ENCODE data around the gene PHKA1.

The PHKA1 gene

DNA sequence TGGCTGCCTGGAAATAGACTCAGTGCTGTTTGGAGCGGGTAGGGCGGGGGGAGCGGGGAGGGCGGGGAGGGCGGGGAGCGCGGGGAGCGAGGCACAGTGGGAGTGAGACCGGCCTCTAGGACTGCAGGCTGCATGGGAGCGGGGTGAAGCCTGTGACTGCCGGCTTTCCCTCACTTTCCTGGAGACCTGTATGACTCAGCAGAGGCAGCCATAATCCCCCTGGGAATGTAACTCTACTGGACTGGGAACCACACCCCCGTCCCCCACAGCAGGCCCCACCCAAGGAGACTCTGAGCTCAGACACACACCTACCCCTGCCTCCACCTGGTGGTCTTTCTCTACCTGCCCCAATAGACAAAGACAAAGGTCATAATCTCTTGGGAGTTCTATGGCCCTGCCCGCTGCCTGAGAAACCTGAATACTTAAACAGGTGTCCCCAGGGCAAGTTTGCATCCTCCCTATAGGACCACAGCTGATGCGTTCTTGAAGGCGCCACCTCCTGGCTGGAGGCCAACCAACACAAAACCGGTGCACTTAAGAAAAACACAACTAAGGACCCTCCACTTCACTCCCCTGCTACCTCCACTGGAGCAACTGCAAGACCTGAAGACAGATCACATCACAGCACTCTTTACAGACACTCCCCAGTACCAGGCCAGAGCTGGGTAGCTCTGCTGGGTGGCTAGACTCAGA is 159.5 kb downstream of the PHKA1 start:
- TF ChIP-seq FOXP2 (optimal IDR thresholded peaks at IDR 0.05; ENCODE audit: borderline replicate concordance, extremely low read depth, extremely low read length, insufficient read depth) (no peak), TAF1 (IDR thresholded peaks at IDR 0.05; ENCODE audit: borderline replicate concordance, insufficient read depth, low read length) (no peak), POLR2AphosphoS5 (IDR thresholded peaks at IDR 0.05; ENCODE audit: low read depth, low read length) (no peak), SIN3A (IDR thresholded peaks at IDR 0.05; ENCODE audit: borderline replicate concordance, insufficient read depth, low read length) (no peak)
- TF ChIP-seq, protein P1, sequence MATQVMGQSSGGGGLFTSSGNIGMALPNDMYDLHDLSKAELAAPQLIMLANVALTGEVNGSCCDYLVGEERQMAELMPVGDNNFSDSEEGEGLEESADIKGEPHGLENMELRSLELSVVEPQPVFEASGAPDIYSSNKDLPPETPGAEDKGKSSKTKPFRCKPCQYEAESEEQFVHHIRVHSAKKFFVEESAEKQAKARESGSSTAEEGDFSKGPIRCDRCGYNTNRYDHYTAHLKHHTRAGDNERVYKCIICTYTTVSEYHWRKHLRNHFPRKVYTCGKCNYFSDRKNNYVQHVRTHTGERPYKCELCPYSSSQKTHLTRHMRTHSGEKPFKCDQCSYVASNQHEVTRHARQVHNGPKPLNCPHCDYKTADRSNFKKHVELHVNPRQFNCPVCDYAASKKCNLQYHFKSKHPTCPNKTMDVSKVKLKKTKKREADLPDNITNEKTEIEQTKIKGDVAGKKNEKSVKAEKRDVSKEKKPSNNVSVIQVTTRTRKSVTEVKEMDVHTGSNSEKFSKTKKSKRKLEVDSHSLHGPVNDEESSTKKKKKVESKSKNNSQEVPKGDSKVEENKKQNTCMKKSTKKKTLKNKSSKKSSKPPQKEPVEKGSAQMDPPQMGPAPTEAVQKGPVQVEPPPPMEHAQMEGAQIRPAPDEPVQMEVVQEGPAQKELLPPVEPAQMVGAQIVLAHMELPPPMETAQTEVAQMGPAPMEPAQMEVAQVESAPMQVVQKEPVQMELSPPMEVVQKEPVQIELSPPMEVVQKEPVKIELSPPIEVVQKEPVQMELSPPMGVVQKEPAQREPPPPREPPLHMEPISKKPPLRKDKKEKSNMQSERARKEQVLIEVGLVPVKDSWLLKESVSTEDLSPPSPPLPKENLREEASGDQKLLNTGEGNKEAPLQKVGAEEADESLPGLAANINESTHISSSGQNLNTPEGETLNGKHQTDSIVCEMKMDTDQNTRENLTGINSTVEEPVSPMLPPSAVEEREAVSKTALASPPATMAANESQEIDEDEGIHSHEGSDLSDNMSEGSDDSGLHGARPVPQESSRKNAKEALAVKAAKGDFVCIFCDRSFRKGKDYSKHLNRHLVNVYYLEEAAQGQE (IDR thresholded peaks at IDR 0.05; ENCODE audit: insufficient read depth in 1 of 2, low read depth in 2 of 2, low read length in 2 of 2) = no peak

DNA sequence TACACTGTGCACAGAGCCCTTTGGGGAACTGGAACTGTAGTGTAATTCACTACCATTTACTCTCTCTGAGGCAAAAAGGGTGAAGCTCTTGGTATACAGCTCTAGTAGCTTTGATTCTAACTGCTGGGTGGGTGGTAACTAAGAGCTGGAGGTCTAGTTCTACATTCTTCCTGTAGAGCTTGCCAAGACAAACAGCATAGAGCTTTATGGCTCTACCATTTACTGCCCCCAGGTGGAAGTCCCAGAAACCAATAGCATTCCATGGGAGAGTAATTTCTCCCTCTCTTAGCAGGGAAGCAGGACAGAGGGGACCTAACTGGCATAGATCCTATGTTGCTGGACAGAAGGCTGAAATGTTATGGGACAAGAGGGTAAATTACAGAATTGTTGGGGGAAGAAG is 168.1 kb downstream of the PHKA1 start:
- TF ChIP-seq FOXP2 (optimal IDR thresholded peaks at IDR 0.05; ENCODE audit: borderline replicate concordance, extremely low read depth, extremely low read length, insufficient read depth) (no peak), TAF1 (IDR thresholded peaks at IDR 0.05; ENCODE audit: borderline replicate concordance, insufficient read depth, low read length) (no peak), POLR2AphosphoS5 (IDR thresholded peaks at IDR 0.05; ENCODE audit: low read depth, low read length) (no peak), SIN3A (IDR thresholded peaks at IDR 0.05; ENCODE audit: borderline replicate concordance, insufficient read depth, low read length) (no peak)
- TF ChIP-seq, protein P1 (IDR thresholded peaks at IDR 0.05; ENCODE audit: insufficient read depth in 1 of 2, low read depth in 2 of 2, low read length in 2 of 2) = no peak

DNA sequence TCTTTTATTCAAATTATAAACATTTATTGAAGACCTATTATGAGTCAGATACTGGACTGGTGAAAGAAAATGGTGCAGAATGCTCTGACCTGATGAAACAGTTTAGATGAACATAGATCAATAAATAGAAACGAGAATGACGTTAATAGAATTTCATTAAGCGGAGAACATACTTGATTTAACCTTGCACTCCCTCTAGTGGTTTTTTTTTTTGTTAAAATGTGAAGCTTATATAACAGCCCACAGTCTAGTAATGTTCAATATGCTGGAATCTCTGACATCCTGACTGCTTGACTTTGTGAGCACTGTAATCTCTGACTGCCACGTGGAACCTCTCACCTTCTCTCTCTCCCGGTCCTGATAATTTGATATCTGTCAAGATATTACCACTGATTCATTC is 173.8 kb downstream of the PHKA1 start:
- TF ChIP-seq FOXP2 (optimal IDR thresholded peaks at IDR 0.05; ENCODE audit: borderline replicate concordance, extremely low read depth, extremely low read length, insufficient read depth) = no peak
- no peak for TF ChIP-seq POLR2AphosphoS5 (IDR thresholded peaks at IDR 0.05; ENCODE audit: low read depth, low read length)
- TF ChIP-seq, protein P1 (IDR thresholded peaks at IDR 0.05; ENCODE audit: insufficient read depth in 1 of 2, low read depth in 2 of 2, low read length in 2 of 2) = no peak
- no peak for TF ChIP-seq TAF1 (IDR thresholded peaks at IDR 0.05; ENCODE audit: borderline replicate concordance, insufficient read depth, low read length)
- TF ChIP-seq SIN3A (IDR thresholded peaks at IDR 0.05; ENCODE audit: borderline replicate concordance, insufficient read depth, low read length) = no peak

DNA sequence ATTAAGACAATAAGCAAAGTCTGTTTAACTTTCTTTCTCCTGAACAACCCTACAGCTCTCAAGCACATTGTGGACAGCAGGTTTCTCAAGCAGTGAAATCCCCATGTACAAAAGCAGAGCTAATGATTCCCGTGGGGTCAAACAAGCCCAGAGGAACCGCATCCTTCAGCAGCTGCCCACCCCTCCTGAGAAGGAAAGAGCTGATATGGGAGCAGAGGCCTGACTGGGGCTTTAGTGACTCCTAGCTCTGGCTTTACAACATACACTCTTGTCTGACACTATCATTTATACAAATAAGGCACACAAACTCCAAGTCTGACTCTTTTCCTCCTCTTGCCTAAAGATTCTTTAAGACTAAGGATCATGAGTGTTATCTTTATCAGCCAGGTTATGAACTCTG is 174.3 kb downstream of the PHKA1 start:
- no peak for TF ChIP-seq TAF1 (IDR thresholded peaks at IDR 0.05; ENCODE audit: borderline replicate concordance, insufficient read depth, low read length)
- TF ChIP-seq, protein P1 (IDR thresholded peaks at IDR 0.05; ENCODE audit: insufficient read depth in 1 of 2, low read depth in 2 of 2, low read length in 2 of 2) = no peak
- no peak for TF ChIP-seq FOXP2 (optimal IDR thresholded peaks at IDR 0.05; ENCODE audit: borderline replicate concordance, extremely low read depth, extremely low read length, insufficient read depth)
- no peak for TF ChIP-seq SIN3A (IDR thresholded peaks at IDR 0.05; ENCODE audit: borderline replicate concordance, insufficient read depth, low read length)
- no peak for TF ChIP-seq POLR2AphosphoS5 (IDR thresholded peaks at IDR 0.05; ENCODE audit: low read depth, low read length)

Measured in PFSK-1 (cell line).